SK-N-SH (cell line): ENCODE results near the gene CADPS2.

ENCODE experiments used
- CTCF ChIP-seq: fragments of 200-600 bp; sonication (generic); IDR thresholded peaks from 2 replicates; pipeline ENCODE4 v1.6.1; 2017; ENCODE audit warnings: antibody characterized with exemption, mild to moderate bottlenecking, moderate library complexity
- GABPA ChIP-seq: IDR thresholded peaks from 2 replicates; pipeline ENCODE4 v1.4.0; 2012; ENCODE audit warnings: low read depth, mild to moderate bottlenecking
- JUND ChIP-seq: IDR thresholded peaks from 2 replicates; pipeline ENCODE4 v1.4.0; 2012
- MAX ChIP-seq: IDR thresholded peaks from 2 replicates; pipeline ENCODE4 v1.4.0; 2012; ENCODE audit warnings: low read depth
- MEF2A ChIP-seq: IDR thresholded peaks from 2 replicates; pipeline ENCODE4 v1.4.0; 2012; ENCODE audit warnings: low read depth, borderline replicate concordance
- MXI1 ChIP-seq: IDR thresholded peaks from 2 replicates; pipeline ENCODE4 v1.6.1; 2012; ENCODE audit warnings: mild to moderate bottlenecking, low read depth, low read length, improper control_type of control experiment
- NRF1 ChIP-seq: IDR thresholded peaks from 2 replicates; pipeline ENCODE4 v1.6.1; 2012; ENCODE audit warnings: low read depth, mild to moderate bottlenecking, low read length
- POLR2AphosphoS5 ChIP-seq: IDR thresholded peaks from 2 replicates; pipeline ENCODE4 v1.6.1; 2012; ENCODE audit warnings: low read depth, low read length
- REST ChIP-seq: IDR thresholded peaks from 2 replicates; pipeline ENCODE4 v1.6.1; 2012; ENCODE audit warnings: mild to moderate bottlenecking, low read depth, low read length, moderate library complexity
- RFX5 ChIP-seq: IDR thresholded peaks from 2 replicates; pipeline ENCODE4 v1.6.1; 2012; ENCODE audit warnings: mild to moderate bottlenecking, improper control_type of control experiment, low read length
- SIN3A ChIP-seq: IDR thresholded peaks from 2 replicates; pipeline ENCODE4 v1.6.1; 2012; ENCODE audit warnings: low read depth, mild to moderate bottlenecking, low read length, moderate library complexity, borderline replicate concordance

- TF ChIP-seq CTCF (no peak), MEF2A (no peak), JUND (no peak), POLR2AphosphoS5 (no peak), RFX5 (no peak), NRF1 (no peak), SIN3A (no peak), MXI1 (no peak), MAX (no peak), GABPA (no peak), REST (no peak)
Observed at GRCh38 chr7:122849322-122849956, 36.8 kb downstream of the CADPS2 start.
